ENCODE measurements around the gene PDX1. TPM values are rescaled to one million over a fixed set of nuclear protein-coding genes. Genes with fewer than 3 reads are reported as not detected.

PDX1 gene
- total and polyA plus RNA-seq, 5 donors from 2014 or later: not detected

DNA sequence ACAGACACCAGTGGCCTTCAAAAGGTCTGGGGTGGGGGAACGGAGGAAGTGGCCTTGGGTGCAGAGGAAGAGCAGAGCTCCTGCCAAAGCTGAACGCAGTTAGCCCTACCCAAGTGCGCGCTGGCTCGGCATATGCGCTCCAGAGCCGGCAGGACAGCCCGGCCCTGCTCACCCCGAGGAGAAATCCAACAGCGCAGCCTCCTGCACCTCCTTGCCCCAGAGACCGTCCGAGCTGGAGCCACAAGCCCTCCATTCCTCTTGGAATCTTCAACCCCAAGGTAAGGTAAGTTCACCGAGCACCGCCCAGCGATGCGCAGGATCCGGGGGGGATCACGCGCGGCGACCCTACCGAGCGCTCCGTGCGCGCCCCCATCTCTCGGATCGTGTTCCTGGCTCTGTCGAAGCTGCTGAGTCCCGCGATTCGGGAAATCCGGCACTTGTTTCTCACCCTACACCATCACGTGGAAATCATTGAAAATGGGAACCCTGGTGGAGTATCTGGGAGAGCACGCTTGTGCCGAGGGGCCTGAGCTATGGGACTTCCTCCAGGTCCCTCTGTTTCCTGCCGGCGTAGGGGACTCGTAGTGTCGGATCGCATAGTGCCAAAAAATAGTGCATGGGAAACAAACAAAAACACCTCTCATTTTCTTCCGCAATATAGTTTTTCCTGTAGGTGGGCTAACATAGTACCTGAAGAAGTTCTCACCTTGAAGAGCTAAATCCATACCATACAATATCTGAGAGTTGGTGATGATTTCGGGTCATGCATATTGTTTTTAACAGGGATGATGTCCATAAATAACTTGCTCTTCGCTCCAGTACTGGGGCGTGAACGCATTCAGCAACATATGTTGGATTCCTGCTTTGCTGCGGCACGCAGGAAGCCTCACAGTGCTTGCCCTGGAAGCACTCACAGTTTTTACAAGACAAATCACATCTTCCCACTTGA is 9.3 kb downstream of the PDX1 start:
- H3K27me3 Mint-ChIP-seq: peaks cover 82% of the 10 kb centered on the region
- peaks cover 41% of the 10 kb centered on the region for H3K27me3 ChIP-seq (ENCODE audit: control insufficient read depth, insufficient read depth, low read length)
- no peak for DNase-seq
- H3K9me3 ChIP-seq (ENCODE audit: control insufficient read depth in 2 of 2, low read length in 2 of 2): no peaks in the 10 kb centered on the region
- H3K27ac ChIP-seq (ENCODE audit: insufficient read depth, low read length, poor library complexity, severe bottlenecking): no peak overlapping the region
- H3K27ac Mint-ChIP-seq: no peak overlapping the region
- peaks cover 0 to 7% (median 0%) of the 10 kb centered on the region in 7 donors for H3K9me3 Mint-ChIP-seq
- no peak overlapping the region for H3K4me3 ChIP-seq (ENCODE audit: low read depth, low read length)
- H3K4me3 Mint-ChIP-seq: no peak overlapping the region
- ATAC-seq (ENCODE audit: low read depth in 2 of 2): no peak
- H3K4me1 Mint-ChIP-seq: peaks cover 0 to 20% (median 8%) of the 10 kb centered on the region in 4 donors
- H3K36me3 Mint-ChIP-seq: peaks cover 3% of the 10 kb centered on the region
- H3K4me1 ChIP-seq (ENCODE audit: control insufficient read depth, insufficient read depth, low read length, poor library complexity, severe bottlenecking): peaks cover 2% of the 10 kb centered on the region
- no peaks in the 10 kb centered on the region for H3K36me3 ChIP-seq (ENCODE audit: control insufficient read depth, insufficient read depth, low read length)

DNA sequence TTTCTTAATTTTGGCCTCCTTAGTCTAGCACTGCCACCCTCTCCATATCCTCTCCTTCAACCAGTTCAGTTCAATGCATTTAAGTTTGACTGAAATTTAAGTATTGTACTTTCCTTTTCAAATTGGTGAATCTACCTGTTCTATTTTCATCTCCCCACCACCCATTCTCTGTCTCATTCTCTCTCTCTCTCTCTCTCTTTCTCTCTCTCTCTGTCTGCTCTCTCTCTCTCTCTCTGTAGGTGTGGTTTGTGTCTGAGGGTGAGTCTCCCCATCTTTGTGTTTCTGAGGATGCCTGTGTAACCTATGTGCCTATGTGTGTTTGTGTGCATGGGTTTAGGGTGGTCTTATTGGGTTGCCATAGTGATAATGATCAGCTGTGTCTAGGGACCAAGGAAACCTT is 10.1 kb downstream of the PDX1 start:
- H3K9me3 ChIP-seq (ENCODE audit: control insufficient read depth in 2 of 2, low read length in 2 of 2): no peaks in the 10 kb centered on the region
- Mint-ChIP-seq H3K27me3 (peaks cover 78% of the 10 kb centered on the region), H3K9me3 (peaks cover 0 to 7% (median 0%) of the 10 kb centered on the region in 7 donors), H3K27ac (no peak overlapping the region), H3K4me1 (peaks cover 0 to 20% (median 8%) of the 10 kb centered on the region in 4 donors), H3K4me3 (no peak overlapping the region), H3K36me3 (peaks cover 3% of the 10 kb centered on the region)
- no peak overlapping the region for H3K4me3 ChIP-seq (ENCODE audit: low read depth, low read length)
- ATAC-seq (ENCODE audit: low read depth in 2 of 2) (no peak), DNase-seq (no peak)
- H3K27me3 ChIP-seq (ENCODE audit: control insufficient read depth, insufficient read depth, low read length): peaks cover 40% of the 10 kb centered on the region
- peaks cover 2% of the 10 kb centered on the region for H3K4me1 ChIP-seq (ENCODE audit: control insufficient read depth, insufficient read depth, low read length, poor library complexity, severe bottlenecking)
- no peaks in the 10 kb centered on the region for H3K36me3 ChIP-seq (ENCODE audit: control insufficient read depth, insufficient read depth, low read length)
- no peak overlapping the region for H3K27ac ChIP-seq (ENCODE audit: insufficient read depth, low read length, poor library complexity, severe bottlenecking)

DNA sequence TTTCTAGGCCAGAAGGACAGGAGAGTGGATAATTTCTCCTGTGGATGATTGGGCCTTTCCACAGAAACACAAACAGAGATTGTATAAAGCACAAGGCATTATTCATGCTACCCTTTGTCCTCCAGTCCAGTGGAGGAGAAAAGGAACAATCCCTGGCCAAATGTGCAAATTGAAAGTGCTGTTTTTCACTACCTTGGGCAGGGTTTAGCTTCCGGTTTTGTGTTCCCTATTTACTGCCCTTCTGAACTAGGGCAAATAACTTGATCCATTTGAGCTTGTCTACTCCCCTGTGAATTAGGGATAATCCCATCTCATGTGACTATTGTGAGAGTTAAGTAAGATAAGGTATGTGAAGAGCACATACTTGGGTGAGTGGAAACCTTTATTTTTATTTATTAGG is 13.3 kb downstream of the PDX1 start:
- H3K27me3 ChIP-seq (ENCODE audit: control insufficient read depth, insufficient read depth, low read length): peaks cover 24% of the 10 kb centered on the region
- no peak overlapping the region for H3K27ac Mint-ChIP-seq
- H3K9me3 ChIP-seq (ENCODE audit: control insufficient read depth in 2 of 2, low read length in 2 of 2): no peaks in the 10 kb centered on the region
- H3K36me3 ChIP-seq (ENCODE audit: control insufficient read depth, insufficient read depth, low read length): no peaks in the 10 kb centered on the region
- H3K27ac ChIP-seq (ENCODE audit: insufficient read depth, low read length, poor library complexity, severe bottlenecking): no peak overlapping the region
- peaks cover 0 to 3% (median 0%) of the 10 kb centered on the region in 7 donors for H3K9me3 Mint-ChIP-seq
- H3K36me3 Mint-ChIP-seq: peaks cover under 1% of the 10 kb centered on the region
- H3K27me3 Mint-ChIP-seq: peaks cover 47% of the 10 kb centered on the region
- DNase-seq: no peak
- H3K4me3 ChIP-seq (ENCODE audit: low read depth, low read length): no peak overlapping the region
- H3K4me1 ChIP-seq (ENCODE audit: control insufficient read depth, insufficient read depth, low read length, poor library complexity, severe bottlenecking): no peaks in the 10 kb centered on the region
- no peak overlapping the region for H3K4me3 Mint-ChIP-seq
- ATAC-seq (ENCODE audit: low read depth in 2 of 2): no peak
- H3K4me1 Mint-ChIP-seq: peaks cover 0 to 2% (median 0%) of the 10 kb centered on the region in 4 donors

DNA sequence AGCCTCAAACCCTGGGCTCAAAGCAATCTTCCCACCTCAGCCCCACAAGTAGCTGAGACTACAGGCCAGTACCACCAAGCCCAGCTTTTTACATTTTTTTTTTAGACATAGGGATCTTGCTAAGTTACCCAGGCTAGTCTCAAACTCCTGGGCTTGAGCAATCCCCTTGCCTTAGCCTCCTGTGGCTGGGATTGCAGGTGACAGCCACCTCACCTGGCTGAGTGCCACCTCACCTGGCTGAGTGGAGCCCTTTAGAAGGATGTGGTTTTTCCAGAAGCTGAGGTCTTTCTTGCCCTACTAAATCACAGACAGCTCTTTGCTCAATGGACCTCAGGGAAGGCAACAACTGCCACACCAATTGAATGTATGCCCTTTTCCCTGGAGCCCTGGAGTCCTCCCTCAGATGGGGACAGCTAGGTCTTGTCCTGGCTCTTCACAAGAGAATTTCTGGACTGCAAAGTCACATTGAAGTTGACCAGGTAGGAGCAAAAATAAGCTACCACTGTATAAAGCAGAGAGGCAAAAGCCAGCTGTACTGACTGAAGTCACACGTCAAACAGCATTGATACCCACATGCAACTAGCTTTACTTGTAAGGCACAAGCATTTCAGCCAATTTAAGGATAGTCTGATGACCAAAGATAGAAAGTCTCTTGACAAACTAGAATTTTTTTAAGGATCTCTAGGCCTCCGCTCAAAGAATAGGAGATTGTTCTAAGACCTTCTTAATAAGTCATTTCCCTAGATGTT is 14.0 kb downstream of the PDX1 start:
- H3K4me3 Mint-ChIP-seq: no peak overlapping the region
- no peak overlapping the region for H3K27ac Mint-ChIP-seq
- peaks cover 24% of the 10 kb centered on the region for H3K27me3 ChIP-seq (ENCODE audit: control insufficient read depth, insufficient read depth, low read length)
- peaks cover 0 to 2% (median 0%) of the 10 kb centered on the region in 4 donors for H3K4me1 Mint-ChIP-seq
- no peaks in the 10 kb centered on the region for H3K4me1 ChIP-seq (ENCODE audit: control insufficient read depth, insufficient read depth, low read length, poor library complexity, severe bottlenecking)
- H3K27me3 Mint-ChIP-seq: peaks cover 41% of the 10 kb centered on the region
- no peaks in the 10 kb centered on the region for H3K36me3 Mint-ChIP-seq
- no peak overlapping the region for H3K27ac ChIP-seq (ENCODE audit: insufficient read depth, low read length, poor library complexity, severe bottlenecking)
- no peaks in the 10 kb centered on the region for H3K36me3 ChIP-seq (ENCODE audit: control insufficient read depth, insufficient read depth, low read length)
- H3K9me3 Mint-ChIP-seq: peaks cover 0 to 3% (median 0%) of the 10 kb centered on the region in 7 donors
- H3K9me3 ChIP-seq (ENCODE audit: control insufficient read depth in 2 of 2, low read length in 2 of 2): no peaks in the 10 kb centered on the region
- ATAC-seq (ENCODE audit: low read depth in 2 of 2) (no peak), DNase-seq (no peak)
- H3K4me3 ChIP-seq (ENCODE audit: low read depth, low read length): no peak overlapping the region

DNA sequence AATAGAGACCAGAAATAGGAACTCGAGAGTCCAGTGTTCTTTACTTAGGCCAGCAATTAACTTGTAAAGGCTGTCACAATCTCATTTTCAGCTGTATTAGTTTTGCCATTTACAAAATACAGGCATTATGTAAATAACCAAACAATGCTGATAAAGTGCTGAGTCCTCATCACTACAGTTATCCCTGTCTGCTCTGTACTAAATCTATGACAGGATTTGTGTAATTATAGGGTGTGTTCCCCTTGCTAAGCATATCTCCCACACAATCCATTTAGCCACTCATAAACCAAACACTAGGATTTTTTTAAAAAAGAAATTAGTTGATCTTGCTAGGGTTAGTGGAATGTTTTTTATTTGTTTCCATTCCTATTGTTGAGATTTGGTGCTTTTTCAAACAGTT is 23.2 kb downstream of the PDX1 start:
- DNase-seq (no peak), ATAC-seq (ENCODE audit: low read depth in 2 of 2) (no peak)
- H3K27me3 Mint-ChIP-seq: peaks cover 25% of the 10 kb centered on the region

DNA sequence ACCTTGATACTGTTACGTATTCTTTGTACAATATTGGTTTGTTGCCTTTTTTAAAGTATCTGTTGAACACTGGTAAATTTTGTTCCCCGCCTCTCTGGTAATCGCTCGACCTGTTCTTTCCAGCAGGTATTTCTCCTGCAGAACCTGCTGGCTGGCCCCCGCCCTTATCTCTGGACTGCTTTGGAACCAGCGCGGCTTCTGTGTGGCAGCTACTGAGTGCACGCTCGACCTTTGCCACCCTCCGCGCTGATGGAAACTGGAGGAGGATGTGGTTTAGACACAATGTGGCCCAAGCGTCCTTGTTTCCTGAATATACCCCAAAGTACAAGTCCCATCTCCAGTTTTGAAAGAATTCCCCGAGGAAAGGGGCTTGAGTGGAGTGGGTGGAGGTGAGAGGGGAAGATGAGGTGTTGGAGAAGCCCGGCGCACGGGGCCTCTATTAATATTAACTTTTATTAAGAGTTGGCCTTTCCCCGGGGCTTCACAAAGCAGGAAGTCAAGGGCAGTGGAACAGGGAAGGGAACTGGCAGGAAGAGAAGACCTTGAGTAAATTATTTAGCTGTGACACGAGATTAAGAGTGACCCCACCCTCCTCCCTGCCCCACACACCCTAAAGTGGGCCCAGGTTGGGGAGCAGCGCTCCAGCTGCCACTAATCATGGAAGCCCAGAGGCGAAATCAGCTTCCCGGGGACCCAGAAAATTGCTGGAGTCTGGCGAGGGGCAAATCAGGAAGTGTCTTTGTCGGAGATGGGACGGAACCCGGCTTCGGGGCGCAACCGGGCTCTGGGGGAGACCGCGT is 33.3 kb downstream of the PDX1 start:
- H3K27me3 ChIP-seq (ENCODE audit: control insufficient read depth, insufficient read depth, low read length): peaks cover 21% of the 10 kb centered on the region
- no peaks in the 10 kb centered on the region for H3K36me3 ChIP-seq (ENCODE audit: control insufficient read depth, insufficient read depth, low read length)
- peaks cover 12% of the 10 kb centered on the region for H3K4me1 ChIP-seq (ENCODE audit: control insufficient read depth, insufficient read depth, low read length, poor library complexity, severe bottlenecking)
- no peak for ATAC-seq (ENCODE audit: low read depth in 2 of 2)
- H3K36me3 Mint-ChIP-seq: no peaks in the 10 kb centered on the region
- H3K9me3 ChIP-seq (ENCODE audit: control insufficient read depth in 2 of 2, low read length in 2 of 2): no peaks in the 10 kb centered on the region
- peak overlapping the region in 3 of 4 donors; percentile 62 to 75 (median 63) for H3K4me3 Mint-ChIP-seq
- no peak for DNase-seq
- no peak overlapping the region for H3K27ac Mint-ChIP-seq
- H3K27ac ChIP-seq (ENCODE audit: insufficient read depth, low read length, poor library complexity, severe bottlenecking): no peak overlapping the region
- peaks cover 0 to 6% (median 2%) of the 10 kb centered on the region in 7 donors for H3K9me3 Mint-ChIP-seq
- no peak overlapping the region for H3K4me3 ChIP-seq (ENCODE audit: low read depth, low read length)
- H3K4me1 Mint-ChIP-seq: peaks cover 3 to 14% (median 11%) of the 10 kb centered on the region in 4 donors
- peaks cover 57% of the 10 kb centered on the region for H3K27me3 Mint-ChIP-seq

More for the DNA sequence above, 23.2 kb downstream of the PDX1 start:
- Histone ChIP-seq H3K4me3 (ENCODE audit: low read depth, low read length) (no peak overlapping the region), H3K36me3 (ENCODE audit: control insufficient read depth, insufficient read depth, low read length) (no peaks in the 10 kb centered on the region), H3K4me1 (ENCODE audit: control insufficient read depth, insufficient read depth, low read length, poor library complexity, severe bottlenecking) (no peaks in the 10 kb centered on the region), H3K27me3 (ENCODE audit: control insufficient read depth, insufficient read depth, low read length) (peaks cover 2% of the 10 kb centered on the region), H3K9me3 (ENCODE audit: control insufficient read depth in 2 of 2, low read length in 2 of 2) (peaks cover 0 to 7% of the 10 kb centered on the region in 2 experiments), H3K27ac (ENCODE audit: insufficient read depth, low read length, poor library complexity, severe bottlenecking) (no peak overlapping the region)
- Mint-ChIP-seq H3K4me3 (no peak overlapping the region), H3K27ac (no peak overlapping the region), H3K36me3 (no peaks in the 10 kb centered on the region), H3K4me1 (no peaks in the 10 kb centered on the region), H3K9me3 (peaks cover 0 to 5% (median 1%) of the 10 kb centered on the region in 7 donors)

All from CD4-positive, CD25-positive, alpha-beta regulatory T cell (primary cell).